ENCODE results near the gene WHRN.

The WHRN gene

GRCh38 chr9:114399381-114399780, 105.9 kb downstream of the WHRN start:
- DNase-seq (ENCODE audit: low read depth, low spot score): no peak

GRCh38 chr9:114397848-114398605, 107.2 kb downstream of the WHRN start:
- peak; percentile 98 for DNase-seq (ENCODE audit: low read depth, low spot score)

- no peak for DNase-seq (ENCODE audit: low read depth, low spot score)
Observed at GRCh38 chr9:114397219-114397847, 107.9 kb downstream of the WHRN start.

- peak; percentile 22 for DNase-seq (ENCODE audit: low read depth, low spot score)
Observed at GRCh38 chr9:114396558-114397218, 108.6 kb downstream of the WHRN start.

- DNase-seq (ENCODE audit: low read depth, low spot score): no peak
Observed at GRCh38 chr9:114395768-114396167, 109.5 kb downstream of the WHRN start.

- peak; percentile 7 for DNase-seq (ENCODE audit: low read depth, low spot score)
Observed at GRCh38 chr9:114395334-114395617, 110.0 kb downstream of the WHRN start.

GRCh38 chr9:114394523-114395333, 110.5 kb downstream of the WHRN start:
- DNase-seq (ENCODE audit: low read depth, low spot score): peak; percentile 16

- no peak for DNase-seq (ENCODE audit: low read depth, low spot score)
Observed at GRCh38 chr9:114392749-114393112, 112.5 kb downstream of the WHRN start.

GRCh38 chr9:114390952-114391351, 114.3 kb downstream of the WHRN start:
- no peak for DNase-seq (ENCODE audit: low read depth, low spot score)

- DNase-seq (ENCODE audit: low read depth, low spot score): no peak
Observed at GRCh38 chr9:114389612-114390368, 115.5 kb downstream of the WHRN start.

GRCh38 chr9:114388764-114389375, 116.4 kb downstream of the WHRN start:
- no peak for DNase-seq (ENCODE audit: low read depth, low spot score)

GRCh38 chr9:114388357-114388682, 117.0 kb downstream of the WHRN start:
- DNase-seq (ENCODE audit: low read depth, low spot score): no peak

- peak; percentile 88 for DNase-seq (ENCODE audit: low read depth, low spot score)
Observed at GRCh38 chr9:114387680-114388356, 117.5 kb downstream of the WHRN start, which contains the start of gene AKNA. TSS of gene AKNA (minus strand) at chr9:114387982. CDS start at chr9:114381333, 6,649 bp downstream.

GRCh38 chr9:114386886-114387679, 118.2 kb downstream of the WHRN start:
- peak; percentile 38 for DNase-seq (ENCODE audit: low read depth, low spot score)

- no peak for DNase-seq (ENCODE audit: low read depth, low spot score)
Observed at GRCh38 chr9:114386361-114386885, 118.8 kb downstream of the WHRN start.

- peak; percentile 84 for DNase-seq (ENCODE audit: low read depth, low spot score)
Observed at GRCh38 chr9:114385397-114386181, 119.7 kb downstream of the WHRN start.

GRCh38 chr9:114384836-114385396, 120.4 kb downstream of the WHRN start:
- DNase-seq (ENCODE audit: low read depth, low spot score): no peak

GRCh38 chr9:114384341-114384740, 120.9 kb downstream of the WHRN start:
- DNase-seq (ENCODE audit: low read depth, low spot score): no peak
